ENCODE measurements around the gene PPP3CA. TPM values are rescaled to one million over a fixed set of nuclear protein-coding genes. Genes with fewer than 3 reads are reported as not detected.

Gene PPP3CA
- total and polyA plus RNA-seq, 7 donors = 11.8 to 47.7 (median 26.2) TPM

DNA sequence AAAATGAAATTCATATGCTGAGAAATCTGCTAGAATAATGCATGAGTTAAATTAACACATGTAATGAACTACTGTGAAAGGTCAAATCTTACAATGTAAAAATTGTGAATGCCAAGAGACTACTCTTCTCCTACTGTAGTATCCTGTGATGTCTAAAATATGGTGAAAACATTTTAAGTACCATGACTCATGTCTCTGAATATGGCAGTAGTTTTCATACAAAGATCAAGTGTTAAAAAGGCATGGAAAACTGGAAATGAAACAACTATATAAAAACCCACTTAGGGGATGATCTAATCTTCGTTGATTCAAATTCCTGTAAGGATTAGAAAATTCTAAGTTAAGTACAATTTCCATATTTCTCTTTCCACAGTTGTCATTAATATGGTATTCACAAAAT lies 221.3 kb downstream of the PPP3CA start:
- Histone ChIP-seq H3K27me3 (no peaks in the 10 kb centered on the region), H3K36me3 (no peaks in the 10 kb centered on the region), H3K27ac (no peak overlapping the region), H3K4me3 (no peak overlapping the region), H3K4me1 (peaks cover 0 to 24% (median 9%) of the 10 kb centered on the region in 4 donors), H3K9me3 (no peaks in the 10 kb centered on the region)
- intact Hi-C loops (cut with DNase I) = no loop called here
- TF ChIP-seq POLR2A (IDR thresholded peaks at IDR 0.05) (no peak), POLR2AphosphoS5 (IDR thresholded peaks at IDR 0.05) (no peak), EP300 (IDR thresholded peaks at IDR 0.05) (no peak)
- TF ChIP-seq, protein P1, sequence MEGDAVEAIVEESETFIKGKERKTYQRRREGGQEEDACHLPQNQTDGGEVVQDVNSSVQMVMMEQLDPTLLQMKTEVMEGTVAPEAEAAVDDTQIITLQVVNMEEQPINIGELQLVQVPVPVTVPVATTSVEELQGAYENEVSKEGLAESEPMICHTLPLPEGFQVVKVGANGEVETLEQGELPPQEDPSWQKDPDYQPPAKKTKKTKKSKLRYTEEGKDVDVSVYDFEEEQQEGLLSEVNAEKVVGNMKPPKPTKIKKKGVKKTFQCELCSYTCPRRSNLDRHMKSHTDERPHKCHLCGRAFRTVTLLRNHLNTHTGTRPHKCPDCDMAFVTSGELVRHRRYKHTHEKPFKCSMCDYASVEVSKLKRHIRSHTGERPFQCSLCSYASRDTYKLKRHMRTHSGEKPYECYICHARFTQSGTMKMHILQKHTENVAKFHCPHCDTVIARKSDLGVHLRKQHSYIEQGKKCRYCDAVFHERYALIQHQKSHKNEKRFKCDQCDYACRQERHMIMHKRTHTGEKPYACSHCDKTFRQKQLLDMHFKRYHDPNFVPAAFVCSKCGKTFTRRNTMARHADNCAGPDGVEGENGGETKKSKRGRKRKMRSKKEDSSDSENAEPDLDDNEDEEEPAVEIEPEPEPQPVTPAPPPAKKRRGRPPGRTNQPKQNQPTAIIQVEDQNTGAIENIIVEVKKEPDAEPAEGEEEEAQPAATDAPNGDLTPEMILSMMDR (IDR thresholded peaks at IDR 0.05) = no peak
- no peak for DNase-seq
- WGBS, 2 donors = 67 to 89% methylated on average over 1 of the region's 1 CpG

DNA sequence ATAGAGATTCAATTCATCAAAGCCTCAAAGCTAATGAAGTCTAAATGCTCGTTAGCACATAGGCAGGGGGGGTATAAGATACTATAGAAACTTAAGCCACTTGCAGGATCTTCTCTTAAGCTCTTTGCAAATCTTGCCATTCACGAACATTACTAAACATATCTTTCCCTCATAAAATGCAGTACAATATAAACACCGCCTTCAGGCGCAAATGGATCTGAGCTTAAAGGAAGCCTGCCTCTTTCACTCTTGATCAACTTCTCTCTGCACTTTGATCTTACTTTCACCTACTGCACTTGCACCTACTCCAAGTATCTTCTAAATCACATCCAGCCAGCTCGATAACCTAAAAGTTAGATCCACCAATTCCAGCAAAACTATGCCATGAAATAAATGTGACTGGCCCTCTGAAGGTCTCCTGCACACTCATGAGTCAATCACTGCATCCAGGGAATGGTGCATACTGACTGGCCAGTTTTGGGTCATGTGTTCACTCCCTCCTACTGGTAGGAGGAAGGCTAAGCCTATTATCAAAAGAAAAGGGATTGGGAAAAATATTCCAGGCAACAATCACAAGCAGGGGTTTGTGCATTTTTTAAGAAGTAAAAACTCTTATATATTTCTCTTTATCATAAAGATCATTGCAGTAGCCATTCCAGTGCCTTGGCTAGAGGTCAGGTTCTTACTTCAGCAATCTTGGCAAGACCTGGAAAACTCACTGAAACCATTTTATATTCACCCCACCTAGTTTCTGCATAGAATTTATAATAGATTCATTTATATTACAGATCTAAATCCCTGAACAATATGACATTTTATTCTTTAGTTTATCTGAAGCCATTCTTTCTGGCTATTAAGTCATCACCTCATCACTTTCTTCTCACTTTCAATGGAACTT lies 222.0 kb downstream of the PPP3CA start:
- intact Hi-C loops (cut with DNase I) = no loop called here
- TF ChIP-seq POLR2AphosphoS5 (IDR thresholded peaks at IDR 0.05) (no peak), POLR2A (IDR thresholded peaks at IDR 0.05) (no peak), EP300 (IDR thresholded peaks at IDR 0.05) (no peak)
- TF ChIP-seq, protein P1 (IDR thresholded peaks at IDR 0.05) = no peak
- Histone ChIP-seq H3K27me3 (no peaks in the 10 kb centered on the region), H3K27ac (peak overlapping the region in 2 of 4 donors; percentile 1 to 11), H3K4me1 (peaks cover 0 to 32% (median 9%) of the 10 kb centered on the region in 4 donors), H3K9me3 (no peaks in the 10 kb centered on the region), H3K4me3 (no peak overlapping the region), H3K36me3 (no peaks in the 10 kb centered on the region)
- no peak for DNase-seq
- 32 to 71% methylated on average over 5 of the region's 5 CpGs for WGBS, 2 donors

DNA sequence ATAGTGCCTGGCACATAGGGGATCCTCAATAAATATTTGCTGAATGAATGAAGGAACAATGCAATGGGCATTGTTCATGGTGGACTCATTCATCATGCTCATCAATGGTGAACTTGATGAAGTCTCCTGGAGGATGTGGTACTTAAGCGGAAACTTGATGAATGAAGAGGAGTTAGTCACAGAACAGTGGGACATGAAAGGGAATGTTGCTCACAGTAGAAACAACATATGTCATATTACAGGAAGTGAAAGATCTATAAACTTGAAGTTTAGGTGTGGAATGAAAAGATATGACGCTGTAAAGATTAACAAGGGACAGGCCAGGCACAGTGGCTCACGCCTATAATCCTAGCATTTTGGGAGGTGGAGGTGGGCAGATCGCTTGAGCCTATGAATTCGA lies 224.1 kb downstream of the PPP3CA start:
- Histone ChIP-seq H3K4me1 (peaks cover 0 to 33% (median 9%) of the 10 kb centered on the region in 4 donors), H3K27me3 (no peaks in the 10 kb centered on the region), H3K4me3 (no peak overlapping the region), H3K9me3 (no peaks in the 10 kb centered on the region), H3K27ac (no peak overlapping the region), H3K36me3 (no peaks in the 10 kb centered on the region)
- 29 to 75% methylated on average over 5 of the region's 5 CpGs for WGBS, 2 donors
- TF ChIP-seq, protein P1 (IDR thresholded peaks at IDR 0.05) = no peak
- TF ChIP-seq POLR2A (IDR thresholded peaks at IDR 0.05) (no peak), EP300 (IDR thresholded peaks at IDR 0.05) (no peak), POLR2AphosphoS5 (IDR thresholded peaks at IDR 0.05) (no peak)
- intact Hi-C loops (cut with DNase I) = no loop called here
- no peak for DNase-seq

DNA sequence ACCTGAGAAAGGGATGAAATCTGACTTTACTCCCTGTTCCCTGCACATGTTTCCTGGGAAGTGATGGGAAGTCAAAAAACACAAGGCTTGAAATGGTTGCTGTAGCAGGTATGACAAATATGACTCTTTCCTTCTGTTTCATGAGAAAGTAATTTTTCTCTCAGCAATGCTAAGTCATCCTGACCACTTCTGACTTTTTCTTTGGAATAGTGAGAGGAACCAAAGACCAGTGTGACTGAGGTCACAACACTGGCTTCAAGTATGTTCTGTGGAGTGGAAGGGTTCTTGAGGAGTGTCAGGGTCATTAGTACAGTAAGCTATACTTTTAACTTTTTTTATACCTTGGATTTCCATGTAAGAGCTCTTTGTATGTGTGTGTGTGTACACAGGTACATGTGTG lies 225.3 kb downstream of the PPP3CA start:
- no peak overlapping the region for H3K27ac ChIP-seq
- H3K9me3 ChIP-seq = no peaks in the 10 kb centered on the region
- H3K36me3 ChIP-seq = no peaks in the 10 kb centered on the region
- DNase-seq = no peak
- H3K4me1 ChIP-seq = peaks cover 0 to 33% (median 9%) of the 10 kb centered on the region in 4 donors
- no peak overlapping the region for H3K4me3 ChIP-seq
- no peaks in the 10 kb centered on the region for H3K27me3 ChIP-seq
- TF ChIP-seq POLR2AphosphoS5 (IDR thresholded peaks at IDR 0.05) (no peak), POLR2A (IDR thresholded peaks at IDR 0.05) (no peak), EP300 (IDR thresholded peaks at IDR 0.05) (no peak)
- TF ChIP-seq, protein P1 (IDR thresholded peaks at IDR 0.05) = no peak
- intact Hi-C loops (cut with DNase I) = no loop called here
